Nephron progenitor cell (in vitro differentiated cells): ENCODE measurements around the gene MAPKAP1.

Experiments used
- DNase-seq: peaks from one replicate; pipeline ENCODE4 v3.0.0; 2021
- H3K27ac Mint-ChIP-seq: 2 replicates; pipeline ENCODE4 v1.8.0; 2021; ENCODE audit warnings: mild to moderate bottlenecking, moderate library complexity, mixed read lengths
- H3K27me3 Mint-ChIP-seq: 2 replicates; pipeline ENCODE4 v1.8.0; 2021; ENCODE audit warnings: mild to moderate bottlenecking, low read depth, mixed read lengths; ENCODE audit not compliant: poor library complexity
- H3K36me3 Mint-ChIP-seq: 2 replicates; pipeline ENCODE4 v1.8.0; 2021; ENCODE audit warnings: low read depth, mixed read lengths
- H3K4me1 Mint-ChIP-seq: 2 replicates; pipeline ENCODE4 v1.8.0; 2021; ENCODE audit warnings: mixed read lengths
- H3K4me3 Mint-ChIP-seq: 2 replicates; pipeline ENCODE4 v1.8.0; 2021; ENCODE audit warnings: mild to moderate bottlenecking, moderate library complexity, mixed read lengths
- H3K9me3 Mint-ChIP-seq: 2 replicates; pipeline ENCODE4 v1.8.0; 2021; ENCODE audit warnings: mild to moderate bottlenecking, moderate library complexity, mixed read lengths
- TF ChIP-seq, protein P1 (sequence below): fragments of 200-600 bp; sonication (generic); IDR thresholded peaks from 2 replicates; pipeline ENCODE4 v1.5.0; 2021; ENCODE audit warnings: antibody characterized with exemption

The MAPKAP1 gene

DNA sequence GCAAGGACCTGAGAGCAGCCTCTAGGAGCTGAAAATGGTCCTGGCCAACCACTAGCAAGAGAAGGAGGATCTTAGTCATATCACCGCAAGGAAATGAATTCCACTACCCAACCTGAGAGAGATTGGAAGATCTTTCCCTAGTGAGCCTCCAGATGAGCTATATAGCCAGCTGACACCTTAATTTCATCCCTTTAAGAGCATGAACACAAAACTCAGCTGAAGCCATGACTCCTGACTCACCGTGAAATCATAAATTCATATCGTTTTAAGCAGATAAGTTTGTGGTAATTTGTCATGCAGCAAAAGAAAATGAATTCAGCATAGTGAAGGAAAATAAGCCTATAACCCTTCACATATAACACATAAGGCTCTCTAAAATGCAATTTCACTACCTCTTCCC lies 23.5 kb downstream of the MAPKAP1 start:
- Mint-ChIP-seq H3K9me3 (no peaks in the 10 kb centered on the region), H3K4me1 (peaks cover 24% of the 10 kb centered on the region), H3K27me3 (no peaks in the 10 kb centered on the region), H3K36me3 (peaks cover 11% of the 10 kb centered on the region), H3K4me3 (no peak overlapping the region), H3K27ac (peak overlapping the region; percentile 43)
- no peak for DNase-seq
- TF ChIP-seq, protein P1, sequence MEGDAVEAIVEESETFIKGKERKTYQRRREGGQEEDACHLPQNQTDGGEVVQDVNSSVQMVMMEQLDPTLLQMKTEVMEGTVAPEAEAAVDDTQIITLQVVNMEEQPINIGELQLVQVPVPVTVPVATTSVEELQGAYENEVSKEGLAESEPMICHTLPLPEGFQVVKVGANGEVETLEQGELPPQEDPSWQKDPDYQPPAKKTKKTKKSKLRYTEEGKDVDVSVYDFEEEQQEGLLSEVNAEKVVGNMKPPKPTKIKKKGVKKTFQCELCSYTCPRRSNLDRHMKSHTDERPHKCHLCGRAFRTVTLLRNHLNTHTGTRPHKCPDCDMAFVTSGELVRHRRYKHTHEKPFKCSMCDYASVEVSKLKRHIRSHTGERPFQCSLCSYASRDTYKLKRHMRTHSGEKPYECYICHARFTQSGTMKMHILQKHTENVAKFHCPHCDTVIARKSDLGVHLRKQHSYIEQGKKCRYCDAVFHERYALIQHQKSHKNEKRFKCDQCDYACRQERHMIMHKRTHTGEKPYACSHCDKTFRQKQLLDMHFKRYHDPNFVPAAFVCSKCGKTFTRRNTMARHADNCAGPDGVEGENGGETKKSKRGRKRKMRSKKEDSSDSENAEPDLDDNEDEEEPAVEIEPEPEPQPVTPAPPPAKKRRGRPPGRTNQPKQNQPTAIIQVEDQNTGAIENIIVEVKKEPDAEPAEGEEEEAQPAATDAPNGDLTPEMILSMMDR = no peak

DNA sequence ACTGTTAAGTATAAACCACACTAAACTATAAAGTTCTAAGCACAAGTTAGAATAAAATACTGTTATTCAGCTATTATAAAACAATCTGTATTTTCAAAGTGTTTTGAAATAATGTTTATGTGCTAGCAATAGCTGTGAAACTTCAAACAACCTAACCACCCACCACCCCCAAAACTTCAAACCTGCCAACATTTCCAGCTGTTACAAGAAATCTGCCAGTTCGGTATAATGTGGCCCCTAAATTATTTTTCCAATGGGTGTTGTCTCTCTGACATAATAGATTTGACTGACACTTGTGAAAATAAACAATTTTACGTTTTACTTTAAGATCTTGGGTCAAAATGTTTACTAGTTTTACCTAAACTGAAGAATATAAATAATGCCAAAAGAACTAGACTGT lies 24.7 kb downstream of the MAPKAP1 start:
- no peaks in the 10 kb centered on the region for H3K27me3 Mint-ChIP-seq
- H3K9me3 Mint-ChIP-seq = no peaks in the 10 kb centered on the region
- H3K27ac Mint-ChIP-seq = no peak overlapping the region
- peaks cover 24% of the 10 kb centered on the region for H3K4me1 Mint-ChIP-seq
- no peak overlapping the region for H3K4me3 Mint-ChIP-seq
- TF ChIP-seq, protein P1 = no peak
- DNase-seq = no peak
- peaks cover 11% of the 10 kb centered on the region for H3K36me3 Mint-ChIP-seq

- no peak overlapping the region for H3K27ac Mint-ChIP-seq
- H3K27me3 Mint-ChIP-seq = no peaks in the 10 kb centered on the region
- H3K36me3 Mint-ChIP-seq = peaks cover 11% of the 10 kb centered on the region
- TF ChIP-seq, protein P1 = no peak
- DNase-seq = no peak
- no peak overlapping the region for H3K4me3 Mint-ChIP-seq
- no peaks in the 10 kb centered on the region for H3K9me3 Mint-ChIP-seq
- H3K4me1 Mint-ChIP-seq = peaks cover 24% of the 10 kb centered on the region
Measured at GRCh38 chr9:125681657-125682056, 25.4 kb downstream of the MAPKAP1 start.

GRCh38 chr9:125681086-125681622 lies 25.9 kb downstream of the MAPKAP1 start:
- no peak for DNase-seq
- Mint-ChIP-seq H3K4me1 (peaks cover 24% of the 10 kb centered on the region), H3K27me3 (no peaks in the 10 kb centered on the region), H3K27ac (no peak overlapping the region), H3K9me3 (no peaks in the 10 kb centered on the region), H3K36me3 (peaks cover 11% of the 10 kb centered on the region), H3K4me3 (no peak overlapping the region)
- TF ChIP-seq, protein P1 = no peak

DNA sequence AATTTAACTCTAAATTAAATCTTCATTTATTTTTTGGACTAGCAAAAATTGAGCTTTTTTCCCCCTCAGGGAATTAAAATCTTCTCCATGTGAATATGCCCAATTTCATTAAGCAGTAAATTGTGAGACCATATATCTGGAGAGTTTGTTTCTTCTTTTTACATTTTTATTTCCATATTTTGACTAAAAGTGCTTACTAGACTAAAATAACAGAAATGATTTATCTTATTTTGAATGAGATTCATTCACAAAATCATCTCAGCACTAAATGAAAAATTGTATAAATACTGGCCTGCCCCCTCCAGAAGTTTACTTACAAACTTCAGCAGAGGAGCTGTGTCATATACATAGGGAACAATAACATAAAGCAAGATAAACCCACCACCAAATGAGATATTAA lies 26.6 kb downstream of the MAPKAP1 start:
- no peak overlapping the region for H3K4me3 Mint-ChIP-seq
- H3K9me3 Mint-ChIP-seq = no peaks in the 10 kb centered on the region
- H3K4me1 Mint-ChIP-seq = peaks cover 24% of the 10 kb centered on the region
- DNase-seq = no peak
- H3K27me3 Mint-ChIP-seq = no peaks in the 10 kb centered on the region
- no peak overlapping the region for H3K27ac Mint-ChIP-seq
- TF ChIP-seq, protein P1 = no peak
- peaks cover 11% of the 10 kb centered on the region for H3K36me3 Mint-ChIP-seq

GRCh38 chr9:125679597-125680189 lies 27.3 kb downstream of the MAPKAP1 start:
- H3K27me3 Mint-ChIP-seq = no peaks in the 10 kb centered on the region

More at GRCh38 chr9:125679597-125680189, 27.3 kb downstream of the MAPKAP1 start:
- H3K4me3 Mint-ChIP-seq = no peak overlapping the region
- peaks cover 24% of the 10 kb centered on the region for H3K4me1 Mint-ChIP-seq
- H3K9me3 Mint-ChIP-seq = no peaks in the 10 kb centered on the region
- DNase-seq = no peak
- TF ChIP-seq, protein P1 = no peak
- H3K27ac Mint-ChIP-seq = peak overlapping the region; percentile 52
- peaks cover 4% of the 10 kb centered on the region for H3K36me3 Mint-ChIP-seq
